HG03457 (cell line): Measurements from ENCODE around the gene INPP4B.
"Not testable (repeated sequence)": the region's sequence is repeated elsewhere in the genome, so short reads cannot be mapped to it uniquely, and the experiment has no call there.

ENCODE experiments used
- ATAC-seq: cut with Tn5 transposase; IDR thresholded peaks from one replicate; pipeline ENCODE4 v1.9.1; 2021; ENCODE audit warnings: moderate number of reproducible peaks; ENCODE audit not compliant: unreplicated experiment

INPP4B gene

DNA sequence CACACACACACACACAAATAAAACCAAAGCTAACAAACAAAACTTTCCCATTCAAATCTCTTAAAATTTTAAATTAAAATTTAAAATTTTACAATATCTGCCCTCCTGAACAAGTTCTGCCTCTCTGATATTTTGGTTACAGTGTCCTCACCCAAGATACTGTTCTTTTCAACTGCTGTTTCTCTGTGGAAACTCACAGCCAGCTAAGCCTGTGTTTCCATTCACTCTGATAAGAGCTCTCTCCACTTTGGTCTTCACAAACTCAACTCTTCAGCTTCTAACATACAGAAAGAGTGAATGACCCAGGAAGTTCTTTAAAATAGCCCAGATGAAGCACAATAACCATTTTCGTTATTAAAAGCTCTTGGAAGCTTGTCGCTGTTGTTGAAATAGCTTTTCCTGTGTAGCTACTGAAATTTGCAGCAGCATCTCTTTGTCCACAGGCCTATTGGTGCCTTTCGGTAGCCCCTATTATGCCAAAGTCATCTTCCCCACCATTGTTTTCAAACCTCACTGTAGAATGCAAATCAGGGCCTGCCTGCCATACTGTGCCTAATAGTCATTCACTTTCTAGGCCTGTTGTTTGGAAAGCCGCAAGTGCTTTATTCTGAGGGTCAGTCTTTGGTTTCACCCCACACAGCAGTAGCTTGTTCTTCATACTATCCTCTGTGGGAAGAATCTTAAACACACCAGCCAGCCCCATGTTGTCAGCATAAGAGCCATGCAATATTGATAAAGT, 19.4 kb downstream of the INPP4B start:
- ATAC-seq: no peak

DNA sequence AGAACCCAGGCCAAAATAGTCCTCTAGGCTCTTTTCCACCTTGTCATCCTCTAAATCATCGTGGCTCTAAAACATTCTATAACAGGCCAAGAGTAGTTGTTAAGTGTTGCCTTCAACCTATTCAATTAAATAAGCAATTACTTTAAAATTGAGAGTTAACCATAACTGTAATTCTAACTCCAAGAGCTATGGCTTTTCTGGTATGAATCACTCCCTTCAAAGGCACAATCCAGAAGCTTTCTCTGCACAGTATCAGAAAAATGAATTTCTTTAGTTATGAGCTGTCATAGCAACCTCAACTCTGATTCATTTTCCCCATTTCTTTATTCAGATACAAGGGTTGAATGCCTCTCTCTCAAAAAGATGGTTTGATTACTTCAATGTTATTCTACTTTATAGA, 21.7 kb downstream of the INPP4B start:
- ATAC-seq: no peak

DNA sequence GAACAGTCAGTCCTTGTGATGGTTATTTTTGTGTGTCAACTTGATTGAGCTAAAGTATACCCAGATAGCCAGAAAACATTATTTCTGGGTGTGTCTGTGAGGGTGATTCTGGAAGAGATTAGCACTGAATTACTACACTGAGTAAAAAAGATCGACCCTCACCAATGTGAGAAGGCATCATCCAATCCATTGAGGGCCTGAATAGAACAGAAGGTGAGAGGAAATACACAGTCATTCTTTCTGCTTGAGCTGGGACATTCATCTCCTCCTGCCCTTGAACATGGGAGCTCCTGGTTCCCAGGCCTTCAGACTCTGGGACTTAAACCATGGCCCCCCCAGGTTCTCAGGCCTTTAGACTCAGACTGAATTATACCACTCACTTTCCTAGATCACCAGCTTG, 22.3 kb downstream of the INPP4B start:
- ATAC-seq: no peak

DNA sequence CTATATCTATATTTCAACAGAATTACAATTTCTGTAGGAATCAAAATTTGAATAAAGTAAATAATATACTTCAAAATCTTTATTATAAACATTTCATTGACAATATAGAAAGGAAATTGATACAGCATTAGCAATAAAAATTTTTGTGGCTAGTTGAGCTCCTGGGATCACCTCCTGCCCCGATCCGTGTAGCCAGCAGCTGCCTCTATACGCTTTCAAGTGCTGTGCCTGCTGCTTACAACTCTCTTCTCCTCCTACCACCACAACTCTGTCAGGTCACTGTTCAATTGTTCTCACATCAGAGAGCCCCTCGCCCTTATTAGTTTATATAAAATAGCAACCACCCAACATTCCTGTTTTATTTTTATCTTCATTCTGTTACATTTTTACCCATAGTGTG, 27.6 kb downstream of the INPP4B start:
- no peak for ATAC-seq

DNA sequence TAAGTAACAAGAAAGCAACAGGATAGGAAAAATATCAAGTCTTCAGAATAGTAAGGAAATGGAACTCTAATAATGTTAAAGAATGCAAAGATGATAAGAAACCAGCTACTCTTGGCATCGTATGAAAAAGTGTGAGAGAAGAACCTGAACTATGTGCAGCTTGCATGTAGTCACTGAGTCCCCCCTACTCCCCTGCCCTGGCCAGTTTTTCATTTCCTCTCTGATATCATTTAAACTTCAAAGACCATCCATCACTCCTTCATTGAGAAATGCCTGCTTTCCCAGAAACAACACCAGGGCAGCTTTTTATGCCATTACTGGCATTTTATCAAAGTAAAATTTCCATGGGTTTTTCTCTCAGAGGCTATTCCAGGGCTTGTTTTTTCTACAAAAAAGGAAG, 28.1 kb downstream of the INPP4B start:
- ATAC-seq: no peak

DNA sequence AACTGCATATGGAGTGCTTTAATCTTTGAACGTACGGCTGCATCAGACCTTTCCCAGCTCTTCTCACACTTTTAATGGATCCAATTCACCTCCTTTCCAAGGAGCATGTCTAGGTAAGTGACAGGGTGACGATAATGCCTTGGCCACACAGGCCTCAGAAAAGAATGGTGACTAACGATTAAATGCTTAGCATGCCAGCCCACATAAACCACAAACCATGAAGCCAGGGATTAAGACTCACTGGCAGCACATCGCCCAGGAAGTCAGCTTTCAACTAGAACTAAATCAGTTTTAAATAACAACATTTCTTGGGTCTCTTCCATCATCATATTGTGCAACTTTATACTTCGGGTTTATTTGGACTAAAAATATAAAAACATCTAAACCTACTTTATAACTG, 28.7 kb downstream of the INPP4B start:
- no peak for ATAC-seq

DNA sequence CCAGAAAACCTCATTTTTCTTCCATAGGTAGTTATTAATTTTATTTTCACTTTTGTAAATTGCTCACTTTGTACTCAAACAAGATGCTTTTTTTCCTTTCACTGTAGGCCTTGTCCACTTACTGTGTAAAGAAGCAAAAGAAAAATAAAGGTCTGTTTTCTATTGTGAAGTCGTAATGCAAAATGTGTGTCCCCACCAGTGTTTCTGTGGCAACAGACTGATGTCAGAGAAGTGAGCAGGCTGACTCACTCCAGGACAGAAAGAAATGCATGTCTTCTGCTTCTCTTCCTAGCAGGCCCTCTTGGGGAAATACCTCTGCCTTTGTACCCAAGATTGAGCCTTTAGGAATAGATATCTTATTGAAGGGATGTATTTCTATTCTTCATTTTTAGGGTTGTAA, 30.3 kb downstream of the INPP4B start:
- ATAC-seq: no peak

DNA sequence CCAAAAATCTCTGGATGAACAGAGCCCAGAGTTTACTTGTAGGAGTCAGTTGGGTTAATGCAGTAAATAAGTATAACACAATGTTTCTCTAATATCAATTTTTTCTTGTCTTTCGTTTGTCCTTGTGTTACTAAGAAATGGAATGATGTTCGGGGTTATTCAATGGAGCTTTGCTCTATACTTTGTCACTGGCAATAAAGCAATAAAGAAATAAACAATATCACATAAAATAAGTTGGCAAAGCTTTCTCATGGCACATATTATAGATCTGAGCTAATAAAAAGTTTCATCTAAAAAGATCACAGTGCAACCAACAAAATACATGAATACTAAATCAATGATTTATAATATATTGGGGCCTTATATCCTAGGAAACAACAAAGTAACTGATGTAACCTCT, 32.7 kb downstream of the INPP4B start:
- no peak for ATAC-seq

DNA sequence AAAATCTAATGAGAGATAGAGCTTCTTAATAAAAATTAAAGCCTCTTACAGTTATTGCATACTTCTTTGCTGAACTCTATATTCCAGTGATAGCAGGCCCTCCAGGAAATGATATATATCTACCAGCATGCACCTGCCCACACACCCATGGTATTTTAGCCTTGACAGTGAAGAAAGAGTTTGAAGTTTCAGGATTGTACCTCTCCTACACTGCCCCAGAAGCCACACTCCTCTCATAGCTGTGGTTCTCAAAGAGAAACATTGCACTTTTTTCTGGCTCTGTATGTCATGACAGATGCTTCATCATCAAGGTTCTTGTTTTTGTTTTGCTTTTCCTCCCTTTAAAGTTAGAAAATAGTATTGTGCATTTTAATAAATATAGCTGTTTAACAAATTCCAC, 34.0 kb downstream of the INPP4B start:
- no peak for ATAC-seq

DNA sequence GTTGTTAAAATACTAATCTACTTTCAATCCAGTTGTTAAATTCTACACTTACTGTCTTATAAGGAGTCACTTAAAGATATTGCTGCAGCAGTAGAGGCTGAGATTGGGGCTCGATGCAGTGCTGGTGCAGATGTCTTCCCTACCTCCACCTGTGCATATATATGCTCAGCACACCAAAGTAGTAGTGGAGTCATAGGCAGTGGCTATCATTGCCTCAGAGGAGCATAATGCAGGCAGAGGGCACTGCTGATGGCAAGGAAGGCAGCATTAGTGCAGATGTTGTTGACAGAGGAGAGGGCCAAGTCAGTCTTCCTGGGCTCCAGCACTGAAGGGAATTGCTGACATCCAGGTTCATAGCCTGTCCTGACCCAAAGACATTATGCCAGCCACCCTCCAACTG, 35.1 kb downstream of the INPP4B start:
- ATAC-seq: no peak

DNA sequence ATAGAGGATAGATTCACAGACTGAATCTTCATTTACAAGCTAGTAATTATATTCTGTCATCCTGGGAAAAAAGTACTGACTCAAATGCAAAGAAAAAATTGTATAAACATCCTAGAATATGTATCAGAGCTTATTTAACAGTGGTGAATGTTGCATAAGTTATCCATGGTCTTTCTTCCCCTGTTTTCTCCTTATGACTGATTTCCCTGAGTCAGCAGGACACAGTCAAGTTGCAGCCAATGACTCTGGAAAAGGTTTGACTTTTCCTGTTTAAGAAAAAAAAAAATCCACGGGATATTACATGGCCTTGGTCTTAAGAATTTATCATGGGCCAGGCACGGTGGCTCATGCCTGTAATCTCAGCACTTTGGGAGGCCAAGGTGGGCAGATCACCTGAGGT, 36.5 kb downstream of the INPP4B start:
- ATAC-seq: no peak

DNA sequence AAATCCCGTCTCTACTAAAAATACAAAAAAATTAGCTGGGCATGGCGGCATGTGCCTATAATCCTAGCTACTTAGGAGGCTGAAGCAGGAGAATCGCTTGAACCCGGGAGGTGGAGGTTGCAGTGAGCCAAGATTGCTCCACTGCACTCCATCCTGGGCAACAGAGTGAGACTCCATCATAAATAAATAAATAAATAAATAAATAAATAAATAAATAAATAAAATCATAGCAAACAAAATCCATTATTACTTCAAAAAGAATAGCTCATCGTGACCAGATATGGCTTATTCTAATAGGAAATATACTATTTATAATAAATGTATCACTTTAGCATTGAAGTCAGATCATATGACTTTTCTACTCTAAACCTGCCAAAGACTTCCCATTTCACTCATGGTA, 42.2 kb downstream of the INPP4B start:
- not testable (repeated sequence) for ATAC-seq

DNA sequence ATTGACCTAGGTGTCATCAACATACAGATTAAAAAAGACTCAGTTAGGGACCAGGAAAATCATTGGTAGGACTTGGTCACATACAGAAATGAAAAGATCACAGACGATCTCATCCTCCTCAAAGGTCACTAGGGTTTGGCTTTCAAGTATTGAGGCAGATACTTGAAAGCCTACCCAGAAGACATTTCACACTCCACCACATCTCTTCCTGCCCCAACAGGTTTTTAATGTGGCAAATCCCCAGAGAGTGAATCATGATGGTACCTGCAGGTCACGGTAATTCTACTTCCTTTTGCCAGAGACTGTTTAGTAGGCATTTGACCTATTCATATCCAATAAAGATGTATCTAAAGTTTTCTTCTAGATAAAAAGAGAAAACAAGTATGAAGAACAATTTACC, 44.1 kb downstream of the INPP4B start:
- ATAC-seq: no peak

DNA sequence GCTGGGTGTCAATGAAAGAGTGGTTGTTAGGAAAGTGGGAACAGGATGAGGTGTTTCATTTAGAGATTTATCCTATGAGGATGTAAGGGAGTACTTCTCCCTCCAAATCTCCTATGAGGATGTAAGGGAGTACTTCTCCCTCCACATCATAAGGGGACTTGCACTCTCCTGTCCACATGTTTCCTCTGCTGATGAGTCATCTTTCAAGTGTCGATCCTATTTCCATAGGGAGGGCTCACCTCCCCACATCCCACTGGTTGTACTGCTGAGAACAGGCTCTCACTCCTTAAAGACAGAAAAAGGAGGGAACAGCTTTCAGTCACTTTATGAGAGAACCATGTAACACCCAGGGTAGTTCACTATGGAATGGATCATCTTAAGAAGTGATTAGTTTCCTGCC, 65.0 kb downstream of the INPP4B start:
- ATAC-seq: no peak

DNA sequence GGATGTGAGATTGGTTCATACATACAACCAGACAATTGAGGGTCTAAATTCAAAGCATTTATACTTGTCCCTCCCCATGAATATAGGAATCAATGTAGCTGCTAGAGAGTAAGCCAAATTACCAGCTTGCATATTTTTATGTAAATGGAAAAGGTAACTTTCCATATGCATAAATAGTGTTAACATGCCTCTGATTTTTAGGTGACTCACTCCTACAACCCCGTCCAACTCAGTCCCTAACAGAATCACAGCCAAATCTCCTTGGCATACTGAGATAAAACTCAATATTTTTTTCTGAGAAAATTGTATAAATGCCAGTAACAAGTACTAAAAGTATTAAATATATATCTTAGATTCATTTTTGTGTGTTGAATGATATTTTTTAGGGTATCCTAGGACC, 67.2 kb downstream of the INPP4B start:
- no peak for ATAC-seq

DNA sequence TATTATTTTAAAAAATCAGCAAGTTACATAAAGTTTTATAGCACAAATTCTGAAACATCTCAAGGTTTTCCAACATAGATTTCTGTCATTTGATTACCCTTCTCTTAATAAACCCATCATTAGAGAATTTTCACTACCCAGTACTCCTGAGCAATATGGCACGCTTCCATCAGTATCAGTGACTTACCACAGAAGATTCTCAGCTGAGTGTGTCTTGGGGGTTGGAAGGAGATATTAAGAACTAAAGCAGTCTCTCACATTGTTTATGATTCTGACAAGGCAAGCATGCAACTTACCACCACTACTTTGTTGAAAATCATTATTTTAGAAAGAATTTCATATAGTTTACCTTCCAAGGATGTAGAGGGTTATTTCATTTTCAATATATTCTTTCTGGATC, 67.7 kb downstream of the INPP4B start:
- no peak for ATAC-seq

DNA sequence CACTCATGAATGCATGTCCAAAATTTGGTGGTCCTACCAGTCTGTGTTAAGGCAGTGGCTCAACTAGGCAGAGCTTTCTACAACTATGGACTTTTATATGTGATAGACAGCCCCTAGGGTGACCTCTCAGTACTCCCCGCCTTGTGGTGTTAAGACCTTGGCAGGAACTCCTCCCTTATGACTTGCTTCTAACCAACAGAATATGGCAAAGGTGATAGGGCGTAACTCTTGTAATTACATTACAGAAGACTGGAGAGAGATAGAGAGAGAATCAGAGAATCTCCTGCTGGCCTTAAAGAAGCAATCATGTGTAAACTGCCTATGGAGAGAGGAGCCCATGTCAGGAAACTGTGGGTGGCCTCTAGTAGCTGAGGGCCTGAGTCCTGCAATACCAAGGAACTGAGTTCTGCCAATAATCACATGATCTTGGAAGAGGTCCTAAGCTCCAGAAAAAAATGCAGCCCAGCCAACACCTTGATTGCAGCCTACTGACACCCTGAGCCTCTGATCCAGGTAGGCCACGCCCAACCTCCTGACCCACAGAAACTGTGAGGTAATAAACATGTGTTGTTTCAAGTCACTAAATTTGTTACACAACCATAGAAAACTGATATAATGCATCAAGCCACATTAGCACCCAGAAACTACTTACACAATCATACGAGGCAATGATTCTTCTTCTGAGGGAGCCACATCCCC, 68.9 kb downstream of the INPP4B start:
- no peak for ATAC-seq

DNA sequence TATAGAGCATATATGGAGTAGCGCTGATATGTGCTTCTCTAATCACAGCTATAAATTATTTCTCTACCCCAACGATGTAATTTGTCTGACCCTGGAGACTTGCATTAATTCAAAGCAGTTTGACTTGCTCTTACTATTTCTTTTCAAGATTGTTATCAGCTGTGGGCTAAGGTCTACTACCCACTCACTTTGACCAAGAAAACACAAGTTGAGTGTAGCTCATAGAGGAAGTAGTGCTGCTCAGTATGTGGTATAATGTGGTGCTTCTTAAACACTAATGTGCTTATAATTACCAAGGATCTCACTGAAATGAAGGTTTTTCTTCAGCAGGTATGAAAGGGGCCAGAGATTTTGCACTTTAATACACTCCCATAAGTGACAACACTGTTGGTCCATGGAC, 70.1 kb downstream of the INPP4B start:
- no peak for ATAC-seq

DNA sequence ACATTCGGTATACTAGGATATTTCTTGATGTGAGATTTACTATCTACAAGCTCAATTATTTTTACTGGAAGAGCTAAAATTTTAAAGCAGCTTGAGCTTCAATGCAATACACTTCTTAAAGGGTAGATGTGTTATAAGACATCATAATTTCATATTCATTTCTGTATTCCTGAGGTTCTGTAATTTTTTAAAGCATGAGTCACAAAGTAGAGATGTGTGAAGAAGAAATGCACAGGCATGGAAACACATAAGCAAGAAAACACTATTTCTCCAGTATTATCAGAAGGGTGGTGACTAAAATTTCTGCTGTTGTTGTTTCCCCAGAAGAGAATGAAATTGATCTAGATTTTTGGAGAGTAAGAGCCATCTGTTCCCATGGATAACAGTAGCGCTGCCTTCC, 72.6 kb downstream of the INPP4B start:
- no peak for ATAC-seq

DNA sequence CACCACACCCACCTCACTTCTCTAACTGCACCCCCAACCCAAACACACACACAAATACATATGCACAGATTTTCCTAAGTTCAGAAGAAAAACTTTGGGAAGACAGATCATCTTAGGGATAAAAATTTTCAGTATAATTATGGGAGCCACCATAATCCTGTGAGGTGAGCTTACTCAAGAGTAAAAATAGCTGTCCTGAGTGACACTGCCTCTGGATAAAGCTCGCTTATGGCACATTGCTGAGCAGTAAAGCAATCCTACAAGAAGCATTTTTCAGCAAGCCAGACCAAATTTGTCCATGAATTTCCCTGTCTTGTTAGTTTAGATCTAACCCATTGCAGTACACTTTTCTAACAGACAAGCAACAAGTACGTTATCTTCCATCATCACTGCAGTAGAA, 83.8 kb downstream of the INPP4B start:
- ATAC-seq: no peak

DNA sequence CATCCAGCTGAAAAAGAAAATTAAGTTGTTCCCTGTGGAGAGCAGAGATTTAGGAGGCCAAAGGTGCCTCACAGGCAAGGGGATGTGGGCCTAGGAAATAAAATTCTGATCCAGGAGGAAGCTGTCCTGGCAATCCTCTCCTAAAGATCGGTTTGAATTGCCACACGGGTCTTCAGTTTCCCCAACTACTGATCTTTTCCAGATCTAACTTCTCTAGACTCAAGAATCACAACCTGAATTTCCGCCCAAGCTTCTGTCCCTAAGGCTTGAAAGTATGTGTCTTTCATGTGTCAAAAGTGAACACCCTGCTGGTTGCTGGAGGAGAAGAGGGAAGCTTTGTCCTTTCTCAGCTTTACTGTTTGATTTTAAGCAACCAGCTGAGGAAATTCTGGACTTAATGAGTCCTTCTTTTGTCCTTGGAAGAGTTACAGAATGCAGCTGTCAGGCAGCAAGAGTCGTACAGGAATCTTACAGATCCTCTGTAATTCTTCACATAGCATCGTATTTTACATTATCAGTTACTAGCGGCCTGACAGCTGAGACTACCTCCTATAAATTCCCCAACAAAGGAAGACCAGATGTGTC, 93.8 kb downstream of the INPP4B start:
- no peak for ATAC-seq

DNA sequence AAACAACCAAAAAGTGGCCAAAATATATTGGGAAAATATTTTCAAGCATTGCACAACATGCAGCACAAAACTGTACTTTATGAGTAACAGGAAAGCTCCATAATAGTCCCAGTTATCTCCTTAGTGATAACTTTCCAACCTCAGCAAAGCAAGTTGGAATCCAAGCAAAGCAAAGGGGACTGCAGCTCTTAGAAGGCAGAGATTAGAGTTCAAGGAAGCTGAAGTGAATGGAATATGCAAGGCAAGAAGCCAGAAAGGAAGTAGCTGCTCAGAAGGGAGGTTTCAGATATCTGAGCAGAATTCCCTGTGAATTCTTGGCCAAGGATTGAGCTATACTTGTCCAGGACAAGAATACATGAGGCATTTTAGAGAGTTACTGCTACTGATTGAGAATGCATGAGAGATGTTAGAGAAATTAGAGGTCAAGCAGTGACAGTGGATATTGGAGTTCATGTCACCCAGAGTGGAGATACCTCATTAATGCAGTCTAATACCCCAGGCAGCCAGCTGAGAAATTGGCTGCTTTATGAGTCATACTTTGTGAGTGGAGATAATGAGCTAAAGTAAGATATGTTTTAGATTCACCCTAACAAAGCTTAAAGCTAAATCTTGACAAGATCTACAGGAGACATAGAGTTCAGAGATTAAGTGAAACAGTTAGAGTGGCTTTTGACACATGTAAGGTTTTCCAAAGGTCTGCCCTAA, 102.8 kb downstream of the INPP4B start:
- no peak for ATAC-seq
